ENCODE data around the gene PHLPP1. TPM values are rescaled to one million over a fixed set of nuclear protein-coding genes. Genes with fewer than 3 reads are reported as not detected.

Gene PHLPP1
- total RNA-seq, 1 donor from 2014 or later: 21.2 TPM

DNA sequence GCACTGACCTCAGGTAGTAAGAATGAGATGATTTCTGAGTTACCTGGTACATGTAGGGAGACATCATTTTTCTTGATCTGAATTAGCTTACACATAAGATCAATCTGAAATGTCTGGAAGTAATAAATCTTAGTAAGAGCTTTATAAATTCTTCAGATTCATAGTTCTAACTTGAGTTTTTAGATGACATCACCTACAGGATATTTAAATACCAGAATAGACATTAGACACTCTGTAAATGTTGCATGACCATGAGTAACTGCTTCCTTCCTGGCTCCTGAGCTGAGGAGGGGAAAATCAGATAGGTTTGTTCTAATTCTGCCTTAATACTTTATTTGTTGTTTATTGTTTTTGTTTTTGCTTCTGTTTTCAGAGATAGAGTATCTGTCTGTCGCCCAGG, 181.8 kb downstream of the PHLPP1 start:
- no peaks in the 10 kb centered on the region for H3K9me3 Mint-ChIP-seq
- no peak for DNase-seq (ENCODE audit: low spot score in 2 of 2, unreplicated experiment in 2 of 2)
- H3K4me1 Mint-ChIP-seq: peaks cover 37% of the 10 kb centered on the region
- H3K4me3 Mint-ChIP-seq: no peak overlapping the region
- TF ChIP-seq, protein P1, sequence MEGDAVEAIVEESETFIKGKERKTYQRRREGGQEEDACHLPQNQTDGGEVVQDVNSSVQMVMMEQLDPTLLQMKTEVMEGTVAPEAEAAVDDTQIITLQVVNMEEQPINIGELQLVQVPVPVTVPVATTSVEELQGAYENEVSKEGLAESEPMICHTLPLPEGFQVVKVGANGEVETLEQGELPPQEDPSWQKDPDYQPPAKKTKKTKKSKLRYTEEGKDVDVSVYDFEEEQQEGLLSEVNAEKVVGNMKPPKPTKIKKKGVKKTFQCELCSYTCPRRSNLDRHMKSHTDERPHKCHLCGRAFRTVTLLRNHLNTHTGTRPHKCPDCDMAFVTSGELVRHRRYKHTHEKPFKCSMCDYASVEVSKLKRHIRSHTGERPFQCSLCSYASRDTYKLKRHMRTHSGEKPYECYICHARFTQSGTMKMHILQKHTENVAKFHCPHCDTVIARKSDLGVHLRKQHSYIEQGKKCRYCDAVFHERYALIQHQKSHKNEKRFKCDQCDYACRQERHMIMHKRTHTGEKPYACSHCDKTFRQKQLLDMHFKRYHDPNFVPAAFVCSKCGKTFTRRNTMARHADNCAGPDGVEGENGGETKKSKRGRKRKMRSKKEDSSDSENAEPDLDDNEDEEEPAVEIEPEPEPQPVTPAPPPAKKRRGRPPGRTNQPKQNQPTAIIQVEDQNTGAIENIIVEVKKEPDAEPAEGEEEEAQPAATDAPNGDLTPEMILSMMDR (IDR thresholded peaks at IDR 0.05; ENCODE audit: unreplicated experiment): no peak
- H3K36me3 Mint-ChIP-seq: peaks cover 25% of the 10 kb centered on the region
- no peaks in the 10 kb centered on the region for H3K27me3 Mint-ChIP-seq (ENCODE audit: low read depth)
- peak overlapping the region; percentile 66 for H3K27ac Mint-ChIP-seq

DNA sequence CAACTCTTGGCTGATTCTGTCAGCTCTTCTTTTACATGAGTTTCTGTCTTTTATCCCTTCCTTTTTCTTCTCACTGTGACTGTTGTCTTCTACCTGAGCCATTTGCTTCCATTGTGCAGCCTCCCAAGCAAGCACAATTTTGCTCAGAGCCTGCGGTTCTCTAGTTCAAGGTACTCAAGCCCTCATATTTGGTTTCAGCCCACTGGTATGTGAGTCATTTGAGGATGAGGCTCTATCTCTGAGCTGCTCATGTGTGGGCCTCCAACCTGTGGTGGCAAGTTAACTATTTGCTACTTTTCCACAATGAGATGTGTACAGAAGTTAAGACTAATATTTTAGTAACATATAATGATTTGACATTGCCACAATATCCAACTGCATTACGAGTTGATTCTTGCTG, 183.0 kb downstream of the PHLPP1 start:
- Mint-ChIP-seq H3K27me3 (ENCODE audit: low read depth) (no peaks in the 10 kb centered on the region), H3K36me3 (peaks cover 30% of the 10 kb centered on the region), H3K9me3 (no peaks in the 10 kb centered on the region), H3K27ac (peak overlapping the region; percentile 18), H3K4me1 (peaks cover 36% of the 10 kb centered on the region), H3K4me3 (no peak overlapping the region)
- TF ChIP-seq, protein P1 (IDR thresholded peaks at IDR 0.05; ENCODE audit: unreplicated experiment): no peak
- no peak for DNase-seq (ENCODE audit: low spot score in 2 of 2, unreplicated experiment in 2 of 2)

DNA sequence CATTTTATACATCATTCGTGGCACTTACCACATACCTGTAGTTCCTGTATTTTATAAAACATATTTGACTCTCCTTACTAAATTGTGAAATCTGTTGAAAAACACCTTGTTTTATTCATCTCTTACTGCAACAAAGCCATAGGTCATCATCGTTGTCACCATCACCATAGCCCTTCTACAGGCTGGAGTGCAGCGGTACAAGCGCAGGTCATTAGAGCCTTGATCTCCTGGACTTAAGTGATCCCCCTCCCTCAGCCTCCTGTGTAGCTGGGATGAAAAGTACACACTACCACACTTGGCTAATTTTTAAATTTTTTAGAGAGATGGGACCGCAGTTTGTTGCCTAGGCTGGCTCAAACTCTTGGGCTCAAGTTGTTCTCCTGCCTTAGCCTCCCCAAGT, 184.2 kb downstream of the PHLPP1 start:
- Mint-ChIP-seq H3K9me3 (no peaks in the 10 kb centered on the region), H3K4me3 (no peak overlapping the region), H3K27ac (no peak overlapping the region), H3K27me3 (ENCODE audit: low read depth) (no peaks in the 10 kb centered on the region), H3K4me1 (peaks cover 34% of the 10 kb centered on the region), H3K36me3 (peaks cover 30% of the 10 kb centered on the region)
- TF ChIP-seq, protein P1 (IDR thresholded peaks at IDR 0.05; ENCODE audit: unreplicated experiment): no peak
- no peak for DNase-seq (ENCODE audit: low spot score in 2 of 2, unreplicated experiment in 2 of 2)

DNA sequence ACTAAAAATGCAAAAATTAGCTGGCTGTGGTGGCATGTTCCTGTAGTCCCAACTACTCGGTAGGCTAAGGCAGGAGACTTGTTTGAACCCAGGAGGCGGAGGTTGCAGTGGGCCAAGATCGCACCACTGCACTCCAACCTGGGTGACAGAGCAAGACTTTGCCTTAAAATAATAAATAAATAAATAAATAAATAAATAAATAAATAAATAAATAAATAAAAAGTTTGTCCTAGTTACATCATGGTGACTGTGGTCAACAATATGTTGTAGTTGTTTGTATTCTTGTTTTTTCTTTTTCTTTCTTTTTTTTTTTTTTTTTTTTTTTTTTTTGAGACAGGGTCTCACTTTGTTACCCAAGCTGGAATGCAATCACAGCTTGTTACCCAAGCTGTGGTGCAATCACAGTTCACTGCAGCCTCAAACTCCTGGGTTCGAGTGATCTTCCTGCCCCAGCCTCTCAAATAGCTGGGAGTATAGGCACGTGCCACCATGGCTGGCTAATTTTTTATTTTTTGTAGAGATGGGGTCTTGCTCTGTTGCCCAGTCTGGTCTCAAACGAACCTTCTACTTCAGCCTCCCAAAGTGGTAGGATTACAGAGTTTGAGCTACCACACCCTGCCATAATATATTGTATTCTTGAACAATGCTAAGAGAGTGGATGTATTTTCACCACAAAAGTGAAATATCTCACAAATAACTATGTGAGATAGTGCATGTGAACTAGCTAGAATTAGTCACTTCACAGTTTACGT, 185.0 kb downstream of the PHLPP1 start:
- H3K9me3 Mint-ChIP-seq: no peaks in the 10 kb centered on the region
- TF ChIP-seq, protein P1 (IDR thresholded peaks at IDR 0.05; ENCODE audit: unreplicated experiment): no peak
- no peak overlapping the region for H3K4me3 Mint-ChIP-seq
- peaks cover 30% of the 10 kb centered on the region for H3K36me3 Mint-ChIP-seq
- no peak overlapping the region for H3K27ac Mint-ChIP-seq
- H3K27me3 Mint-ChIP-seq (ENCODE audit: low read depth): no peaks in the 10 kb centered on the region
- H3K4me1 Mint-ChIP-seq: peaks cover 34% of the 10 kb centered on the region
- DNase-seq (ENCODE audit: low spot score in 2 of 2, unreplicated experiment in 2 of 2): no peak

DNA sequence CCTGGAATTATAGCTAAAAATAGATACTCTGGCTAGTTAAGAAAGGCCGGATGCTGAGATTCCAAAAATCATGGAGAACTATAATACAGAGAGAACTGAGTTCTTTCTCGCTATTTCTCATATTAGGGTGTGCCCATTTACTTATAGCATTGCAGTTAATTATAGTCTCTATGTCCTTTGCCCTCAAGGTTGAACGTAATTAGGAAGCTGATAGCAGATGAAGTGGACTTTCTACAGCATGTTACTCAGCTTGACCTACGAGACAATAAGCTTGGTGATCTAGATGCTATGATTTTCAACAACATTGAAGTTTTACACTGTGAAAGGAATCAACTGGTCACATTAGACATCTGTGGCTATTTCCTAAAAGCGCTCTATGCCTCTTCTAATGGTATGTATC, 187.4 kb downstream of the PHLPP1 start:
- H3K4me3 Mint-ChIP-seq: no peak overlapping the region
- no peaks in the 10 kb centered on the region for H3K27me3 Mint-ChIP-seq (ENCODE audit: low read depth)
- DNase-seq (ENCODE audit: low spot score in 2 of 2, unreplicated experiment in 2 of 2): no peak
- H3K9me3 Mint-ChIP-seq: no peaks in the 10 kb centered on the region
- H3K36me3 Mint-ChIP-seq: peaks cover 25% of the 10 kb centered on the region
- no peak overlapping the region for H3K27ac Mint-ChIP-seq
- peaks cover 18% of the 10 kb centered on the region for H3K4me1 Mint-ChIP-seq
- TF ChIP-seq, protein P1 (IDR thresholded peaks at IDR 0.05; ENCODE audit: unreplicated experiment): no peak

All from mesothelial cell of epicardium (in vitro differentiated cells).